Breast epithelium (tissue), 4 donors: ENCODE measurements around the gene HJURP. TPM values are rescaled to one million over a fixed set of nuclear protein-coding genes. Genes with fewer than 3 reads are reported as not detected.

Experiments used
- DNase-seq, 2 donors: peaks; one replicate each; pipeline ENCODE4 v3.0.0-alpha.2; 2019; ENCODE audit warnings: low spot score in 2 of 2
- H3K27ac ChIP-seq, 2 donors: fragments of 200-600 bp; sonication (generic) in 1 of 2; one replicate each; pipeline ENCODE4 v1.5.1; 2016 to 2019; ENCODE audit warnings: mild to moderate bottlenecking in 1 of 2
- H3K27me3 ChIP-seq, 2 donors: fragments of 200-600 bp; sonication (generic) in 1 of 2; one replicate each; pipeline versions ENCODE4 v1.5.1 to v1.6.0; 2017 to 2019; ENCODE audit warnings: control low read depth in 1 of 2, mild to moderate bottlenecking in 1 of 2
- H3K36me3 ChIP-seq: fragments of 200-600 bp; one replicate; pipeline ENCODE4 v1.5.1; 2019
- H3K4me1 ChIP-seq, 2 donors: fragments of 200-600 bp; sonication (generic); one replicate each; pipeline ENCODE4 v1.5.1; 2016 to 2019; ENCODE audit warnings: control low read depth in 1 of 2
- H3K4me3 ChIP-seq, 3 donors: fragments of 200-600 bp; sonication (generic); 1 replicate in 2 of 3; 2 replicates in 1 of 3; pipeline ENCODE4 v1.5.1; 2016 to 2019; ENCODE audit warnings: mild to moderate bottlenecking in 3 of 3, moderate library complexity in 2 of 3
- H3K9me3 ChIP-seq, 2 donors: fragments of 200-600 bp; sonication (generic) in 1 of 2; one replicate each; pipeline ENCODE4 v1.5.1; 2016 to 2019; ENCODE audit warnings: control low read depth in 1 of 2
- CTCF ChIP-seq, 3 donors: fragments of 450-650 bp; IDR thresholded peaks; one replicate each; pipeline ENCODE4 v1.5.1; 2016 to 2017; ENCODE audit warnings: antibody characterized with exemption in 3 of 3, mild to moderate bottlenecking in 3 of 3, moderate library complexity in 3 of 3
- POLR2A ChIP-seq: fragments of 450-650 bp; IDR thresholded peaks from one replicate; pipeline ENCODE4 v1.6.1; 2016; ENCODE audit warnings: antibody characterized with exemption, mild to moderate bottlenecking, moderate library complexity
- POLR2AphosphoS5 ChIP-seq, 3 donors: sonication (generic); formaldehyde crosslinking; IDR thresholded peaks; one replicate each; pipeline ENCODE4 v1.6.1; 2017; ENCODE audit warnings: antibody characterized with exemption in 3 of 3
- intact Hi-C: fragments of 100-400 bp; cut with DNase I; formaldehyde crosslinking; loops from one replicate; pipeline ENCODE4 v1.15.1; 2023; ENCODE audit warnings: low total_unique reads
- total RNA-seq, 3 donors: library from RNA; depleted of rRNA; stranded (reverse); fragments of >200 nt; gene quantifications; one replicate each; pipeline ENCODE4 v1.1.0, GENCODE V29; 2016

HJURP gene
- total RNA-seq, 3 donors from 2014 or later: 0.33 to 3.0 TPM; not detected in 1

GRCh38 chr2:233846387-233847247 is 7.7 kb downstream of the HJURP start:
- TF ChIP-seq POLR2A (no peak), POLR2AphosphoS5 (IDR thresholded peaks at IDR 0.05) (no peak), CTCF (IDR thresholded peaks at IDR 0.05) (no peak)
- intact Hi-C loops: no loop called here
- Histone ChIP-seq H3K27ac (no peak overlapping the region), H3K27me3 (no peaks in the 10 kb centered on the region), H3K4me3 (no peak overlapping the region), H3K36me3 (no peaks in the 10 kb centered on the region), H3K9me3 (no peaks in the 10 kb centered on the region), H3K4me1 (no peaks in the 10 kb centered on the region)
- no peak for DNase-seq

GRCh38 chr2:233845301-233846060 is 8.9 kb downstream of the HJURP start:
- DNase-seq: no peak
- H3K36me3 ChIP-seq: no peaks in the 10 kb centered on the region
- no peaks in the 10 kb centered on the region for H3K27me3 ChIP-seq
- no peaks in the 10 kb centered on the region for H3K4me1 ChIP-seq
- intact Hi-C loops: no loop called here
- no peak overlapping the region for H3K4me3 ChIP-seq
- TF ChIP-seq POLR2AphosphoS5 (IDR thresholded peaks at IDR 0.05) (no peak), POLR2A (no peak), CTCF (IDR thresholded peaks at IDR 0.05) (no peak)
- no peak overlapping the region for H3K27ac ChIP-seq
- H3K9me3 ChIP-seq: no peaks in the 10 kb centered on the region

GRCh38 chr2:233844836-233845235 is 9.5 kb downstream of the HJURP start:
- Histone ChIP-seq H3K36me3 (no peaks in the 10 kb centered on the region), H3K4me1 (no peaks in the 10 kb centered on the region), H3K4me3 (no peak overlapping the region), H3K27me3 (no peaks in the 10 kb centered on the region), H3K9me3 (no peaks in the 10 kb centered on the region), H3K27ac (no peak overlapping the region)
- no peak for DNase-seq
- intact Hi-C loops: no loop called here
- no peak for TF ChIP-seq POLR2A
- no peak for TF ChIP-seq POLR2AphosphoS5 (IDR thresholded peaks at IDR 0.05)
- no peak for TF ChIP-seq CTCF (IDR thresholded peaks at IDR 0.05)

- DNase-seq: no peak
- no peak overlapping the region for H3K4me3 ChIP-seq
- intact Hi-C loops: no loop called here
- H3K27ac ChIP-seq: no peak overlapping the region
- no peaks in the 10 kb centered on the region for H3K4me1 ChIP-seq
- no peaks in the 10 kb centered on the region for H3K36me3 ChIP-seq
- H3K9me3 ChIP-seq: no peaks in the 10 kb centered on the region
- H3K27me3 ChIP-seq: no peaks in the 10 kb centered on the region
- TF ChIP-seq POLR2AphosphoS5 (IDR thresholded peaks at IDR 0.05): no peak
- no peak for TF ChIP-seq CTCF (IDR thresholded peaks at IDR 0.05)
- TF ChIP-seq POLR2A: no peak
These were observed 10.1 kb downstream of the HJURP start for GRCh38 chr2:233844064-233844807.
